Adrenal gland (tissue), 12 donors: ENCODE results near the gene TOB2. TPM values are rescaled to one million over a fixed set of nuclear protein-coding genes. Genes with fewer than 3 reads are reported as not detected.

Experiments
- DNase-seq, 7 donors: peaks; one replicate each; pipeline ENCODE4 v3.0.0-alpha.2; 2019 to 2020
- H3K27ac ChIP-seq, 5 donors: fragments of 200-600 bp; sonication (generic) in 4 of 5; 1 replicate in 3 of 5; 2 replicates in 2 of 5; pipeline versions ENCODE4 v1.5.1 to v1.8.0; 2016 to 2020; ENCODE audit warnings: mild to moderate bottlenecking in 1 of 5
- H3K27me3 ChIP-seq: fragments of 200-600 bp; 2 replicates; pipeline ENCODE4 v1.8.0; 2021
- H3K36me3 ChIP-seq, 2 donors: fragments of 200-600 bp; replicated peaks in 1 of 2; 1 replicate in 1 of 2; 2 replicates in 1 of 2; pipeline versions ENCODE4 v1.5.1 to v1.8.0; 2018 to 2022
- H3K4me1 ChIP-seq, 2 donors: fragments of 200-600 bp; replicated peaks in 1 of 2; 1 replicate in 1 of 2; 2 replicates in 1 of 2; pipeline versions ENCODE4 v1.5.1 to v1.8.0; 2018 to 2021
- H3K4me3 ChIP-seq, 4 donors: fragments of 200-600 bp; sonication (generic) in 3 of 4; one replicate each; pipeline ENCODE4 v1.5.1; 2016 to 2018
- H3K9me3 ChIP-seq, 3 donors: fragments of 200-600 bp; sonication (generic) in 1 of 3; replicated peaks in 1 of 3; 1 replicate in 2 of 3; 2 replicates in 1 of 3; pipeline versions ENCODE4 v1.5.1 to v1.8.0; 2016 to 2021
- CTCF ChIP-seq, 6 experiments: fragments of 450-650 bp in 4 of 6; fragments of 200-600 bp in 2 of 6; sonication (generic) in 1 of 6; IDR thresholded peaks; 1 replicate in 5 of 6; 2 replicates in 1 of 6; pipeline versions ENCODE4 v1.5.1 to v1.8.0; 2016 to 2021; ENCODE audit warnings: antibody characterized with exemption in 6 of 6, mild to moderate bottlenecking in 2 of 6, moderate library complexity in 1 of 6
- POLR2A ChIP-seq, 2 donors: fragments of 450-650 bp; IDR thresholded peaks; one replicate each; pipeline ENCODE4 v1.6.1; 2017; ENCODE audit warnings: antibody characterized with exemption in 2 of 2, mild to moderate bottlenecking in 2 of 2, moderate library complexity in 1 of 2
- WGBS, 4 donors: extraction: QIAGEN DNeasy Blood & Tissue Kit in 2 of 4; methylation state at CpG; one replicate each; pipeline versions ENCODE4 v1.1.5 to v1.1.7; 2013 to 2017; 5-methylcytosine and 5-hydroxymethylcytosine counted together
- intact Hi-C, 2 donors: fragments of 100-400 bp; cut with DNase I; formaldehyde crosslinking; loops; one replicate each; pipeline versions ENCODE4 v1.14.1 to v1.15.0; 2022 to 2023
- polyA plus RNA-seq, 3 donors: library from polyadenylated mRNA; stranded (reverse); fragments of 200-250 nt in 2 of 3; fragments of 350-450 nt in 1 of 3; fragmentation: Illumina TruSeq in 1 of 3; extraction: RNeasy Lipid Tissue Mini Kit (QIAGEN cat#74804) in 1 of 3; gene quantifications; one replicate each; pipeline ENCODE4 v1.2.3, GENCODE V29; 2013 to 2014
- total RNA-seq, 9 donors: library from RNA; depleted of rRNA in 4 of 9; stranded (reverse); fragments of >200 nt in 4 of 9; fragments of 120-200 nt in 1 of 9; fragmentation: NEBNext Ultra II Directional in 1 of 9; extraction: Animal tissue kit (Norgen Biotek cat#: 25700) in 1 of 9; gene quantifications; one replicate each; pipeline versions ENCODE4 v1.1.0 to v1.2.4, GENCODE V29; 2013 to 2023
- donor health status: healthy with polysubstance abuse.
- donor health status: Bipolar disorder and iron deficiency.
- donor health status: DM: yes; HTN: yes; CAD: no.
- donor health status: DM: no; HTN: no; CAD: no.
- donor health status: DM: no; HTN: no; CAD: no.
- donor health status: DM: yes; HTN: yes; CAD: no.

The TOB2 gene
- total and polyA plus RNA-seq, 12 donors: 14.7 to 117 (median 41.1) TPM

DNA sequence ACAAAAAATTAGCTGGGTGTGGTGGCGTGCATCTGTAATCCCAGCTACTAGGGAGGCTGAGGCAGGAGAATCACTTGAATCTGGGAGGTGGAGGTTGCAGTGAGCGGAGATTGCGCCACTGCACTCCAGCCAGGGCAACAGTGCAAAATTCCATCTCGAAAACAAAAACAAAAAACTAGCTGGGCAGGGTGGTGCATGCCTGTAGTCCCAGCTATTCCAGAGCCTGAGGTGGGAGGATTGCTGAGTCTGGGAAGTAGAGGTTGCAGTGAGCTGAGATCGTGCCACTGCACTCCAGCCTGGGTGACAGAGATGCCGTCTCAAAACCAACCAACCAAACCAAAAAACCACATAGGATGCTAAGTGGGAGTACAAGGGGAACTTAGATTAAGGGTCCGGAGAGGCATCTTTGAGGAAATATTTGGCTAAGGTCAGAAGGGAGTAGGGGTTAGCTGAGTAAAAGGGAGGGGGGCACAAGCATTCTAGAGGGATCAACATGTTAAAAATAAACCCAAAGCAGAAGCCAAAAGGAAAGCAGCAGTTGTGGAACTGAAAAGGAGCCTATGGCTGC is 11.6 kb upstream of the TOB2 start:
- H3K27me3 ChIP-seq: no peaks in the 10 kb centered on the region
- no peaks in the 10 kb centered on the region for H3K9me3 ChIP-seq
- TF ChIP-seq CTCF (IDR thresholded peaks at IDR 0.05) (no peak), POLR2A (IDR thresholded peaks at IDR 0.05) (no peak)
- H3K27ac ChIP-seq: no peak overlapping the region
- no peak for DNase-seq
- WGBS, 4 donors: 84 to 87% (median 86%) methylated on average over 7 of the region's 7 CpGs
- no peaks in the 10 kb centered on the region for H3K4me1 ChIP-seq
- H3K36me3 ChIP-seq: peaks cover 0 to 52% of the 10 kb centered on the region in 2 donors
- H3K4me3 ChIP-seq: no peak overlapping the region
- intact Hi-C loops: loop anchor here in 1 of 2 donors (5.0 kb wide), 1 partner anchor 49 kb away; no protein-coding TSS in a partner anchor

- intact Hi-C loops: no loop called here
Measured at GRCh38 chr22:41448189-41448808, 1.7 kb upstream of the TOB2 start.

GRCh38 chr22:41447435-41448188 is 1.0 kb upstream of the TOB2 start:
- H3K36me3 ChIP-seq: peaks cover 0 to 6% of the 10 kb centered on the region in 2 donors
- H3K4me3 ChIP-seq: peak overlapping the region; percentile 54 to 95 (median 74)
- no peaks in the 10 kb centered on the region for H3K27me3 ChIP-seq
- intact Hi-C loops: no loop called here
- peak overlapping the region; percentile 95 to 100 (median 100) for H3K27ac ChIP-seq
- peaks cover 12 to 24% of the 10 kb centered on the region in 2 donors for H3K4me1 ChIP-seq
- H3K9me3 ChIP-seq: no peaks in the 10 kb centered on the region
- WGBS, 4 donors: 0 to 1% (median 0%) methylated on average over 16 to 63 of the region's 63 CpGs
- peak; percentile 72 to 85 (median 76) for DNase-seq
- no peak for TF ChIP-seq CTCF (IDR thresholded peaks at IDR 0.05)
- peak; percentile 31 to 52 for TF ChIP-seq POLR2A (IDR thresholded peaks at IDR 0.05)

More at GRCh38 chr22:41448189-41448808, 1.7 kb upstream of the TOB2 start:
- H3K27ac ChIP-seq: peak overlapping the region; percentile 95 to 100 (median 100)
- no peak for TF ChIP-seq CTCF (IDR thresholded peaks at IDR 0.05)
- TF ChIP-seq POLR2A (IDR thresholded peaks at IDR 0.05): peak; percentile 64 to 89
- H3K27me3 ChIP-seq: no peaks in the 10 kb centered on the region
- H3K9me3 ChIP-seq: no peaks in the 10 kb centered on the region
- 0 to 1% (median 0%) methylated on average over 16 to 28 of the region's 28 CpGs for WGBS, 4 donors
- H3K4me1 ChIP-seq: peaks cover 8 to 17% of the 10 kb centered on the region in 2 donors
- peak; percentile 96 to 99 (median 98) for DNase-seq
- H3K4me3 ChIP-seq: peak overlapping the region; percentile 54 to 95 (median 74)
- peaks cover 0 to under 1% of the 10 kb centered on the region in 2 donors for H3K36me3 ChIP-seq

DNA sequence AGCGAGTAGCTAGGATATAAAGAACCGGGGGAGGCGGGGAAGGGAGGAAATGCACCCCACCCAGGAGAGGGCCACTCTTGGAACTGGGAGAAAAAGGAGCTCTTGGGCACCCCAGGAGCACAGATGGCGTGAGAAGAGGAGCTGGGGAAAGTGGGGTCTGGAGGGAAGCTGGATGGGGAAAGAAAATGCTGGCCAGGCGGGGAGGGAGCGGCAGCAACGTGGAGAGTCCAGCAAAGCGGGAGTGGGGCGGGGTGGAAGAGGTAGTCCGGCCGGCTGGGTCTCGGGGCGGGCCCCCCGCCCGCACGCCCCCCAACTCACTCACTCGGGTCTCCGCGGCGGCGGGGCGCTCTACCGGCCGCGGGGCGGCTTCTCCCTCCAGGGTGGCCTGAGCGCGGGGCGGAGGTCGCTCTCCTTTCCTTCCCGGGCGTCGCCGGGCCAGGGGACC is 522 bp downstream of the TOB2 start:
- no peaks in the 10 kb centered on the region for H3K27me3 ChIP-seq
- no peaks in the 10 kb centered on the region for H3K9me3 ChIP-seq
- peaks cover 21 to 39% of the 10 kb centered on the region in 2 donors for H3K4me1 ChIP-seq
- H3K36me3 ChIP-seq: peaks cover 0 to 6% of the 10 kb centered on the region in 2 donors
- no peak for TF ChIP-seq POLR2A (IDR thresholded peaks at IDR 0.05)
- no peak for TF ChIP-seq CTCF (IDR thresholded peaks at IDR 0.05)
- H3K4me3 ChIP-seq: peak overlapping the region; percentile 48 to 93 (median 69)
- DNase-seq: peak in 4 of 7 donors; percentile 46 to 57 (median 51)
- peak overlapping the region; percentile 95 to 100 (median 100) for H3K27ac ChIP-seq
- intact Hi-C loops: no loop called here
- 0 to 1% (median 1%) methylated on average over 8 to 34 of the region's 34 CpGs for WGBS, 4 donors
